GM12878 (cell line): ENCODE results near the gene POLA2. TPM values are rescaled to one million over a fixed set of nuclear protein-coding genes. Genes with fewer than 3 reads are reported as not detected.

ENCODE experiments used
- ATAC-seq: fragments of 200-7000 bp; cut with Tn5 transposase; 3 replicates; pipeline ENCODE4 v1.9.1; 2020; ENCODE audit warnings: mild to moderate bottlenecking, moderate library complexity
- BruUV-seq: library from RNA; stranded (reverse); fragments of 400-500 nt; replicated peaks from 2 replicates; lab custom pipeline; 2021; lab: Mats Ljungman, UMichigan
- CTCF ChIA-PET: fragments of 300-600 bp; sonication (Branson Sonifier 250); formaldehyde crosslinking; extraction: SDS; loops from one replicate; lab custom pipeline; 2021; ENCODE audit warnings: inconsistent platforms; lab: Yijun Ruan, JAX
- POLR2A ChIA-PET: fragments of 350-600 bp; formaldehyde crosslinking; extraction: SDS; loops from one replicate; lab custom pipeline; 2021; ENCODE audit warnings: inconsistent platforms; lab: Charles Lee
- RAD21 ChIA-PET: fragments of 300-600 bp; sonication (Branson Sonifier 250); formaldehyde crosslinking; loops from one replicate; lab custom pipeline; 2023; ENCODE audit warnings: antibody characterized with exemption; ENCODE audit not compliant: unreplicated experiment; lab: Charles Lee
- SMC1A ChIA-PET: fragments of 300-600 bp; sonication (Branson Sonifier 250); formaldehyde crosslinking; loops from one replicate; lab custom pipeline; 2023; ENCODE audit not compliant: unreplicated experiment, uncharacterized antibody; lab: Charles Lee
- DNase-seq: peaks from one replicate; pipeline ENCODE4 v3.0.0-alpha.2; 2011; ENCODE audit warnings: low read depth, low spot score
- FAIRE-seq: peaks from 3 replicates; lab custom pipeline; 2011; peaks lifted over from hg19 to GRCh38; lab: Jason Lieb, UNC
- H2AFZ ChIP-seq: 2 replicates; pipeline ENCODE4 v1.6.0; 2011; ENCODE audit warnings: low read depth, low read length, control low read depth; ENCODE audit not compliant: control insufficient read depth
- H3K27ac ChIP-seq: 2 replicates; pipeline ENCODE4 v1.5.1; 2011; ENCODE audit warnings: control low read depth; ENCODE audit not compliant: control insufficient read depth, insufficient read depth
- H3K27me3 ChIP-seq, 2 experiments: replicated peaks in 1 of 2; 2 replicates each; pipeline versions ENCODE4 v1.6.0 to v1.6.1; 2011; ENCODE audit warnings: low read length in 1 of 2; ENCODE audit not compliant: control insufficient read depth in 2 of 2, insufficient read depth in 2 of 2
- H3K36me3 ChIP-seq, 2 experiments: 2 replicates each; pipeline ENCODE4 v1.5.1; 2011; ENCODE audit warnings: low read length in 1 of 2; ENCODE audit not compliant: control insufficient read depth in 2 of 2, insufficient read depth in 2 of 2
- H3K4me1 ChIP-seq: 2 replicates; pipeline ENCODE4 v1.6.1; 2011; ENCODE audit warnings: mild to moderate bottlenecking, low read length, moderate library complexity, mixed read lengths; ENCODE audit not compliant: control insufficient read depth, insufficient read depth
- H3K4me2 ChIP-seq: 2 replicates; pipeline ENCODE4 v1.6.0; 2011; ENCODE audit warnings: control low read depth; ENCODE audit not compliant: control insufficient read depth, insufficient read depth
- H3K4me3 ChIP-seq: fragments of 200-600 bp; sonication (generic); 2 replicates; pipeline ENCODE4 v1.5.1; 2016
- H3K79me2 ChIP-seq: 2 replicates; pipeline ENCODE4 v1.6.0; 2011; ENCODE audit warnings: low read length; ENCODE audit not compliant: control insufficient read depth, insufficient read depth
- H3K9ac ChIP-seq: 2 replicates; pipeline ENCODE4 v1.8.0; 2011; ENCODE audit warnings: low read length, control low read depth, mixed read lengths; ENCODE audit not compliant: control insufficient read depth, insufficient read depth
- H3K9me3 ChIP-seq: replicated peaks from 3 replicates; pipeline ENCODE4 v1.5.1; 2011; ENCODE audit warnings: mild to moderate bottlenecking, low read length; ENCODE audit not compliant: control insufficient read depth, insufficient read depth
- H4K20me1 ChIP-seq: 2 replicates; pipeline ENCODE4 v1.6.0; 2011; ENCODE audit not compliant: control insufficient read depth, insufficient read depth
- EGR1 ChIP-seq, 2 experiments: IDR thresholded peaks; 1 replicate in 1 of 2; 2 replicates in 1 of 2; pipeline ENCODE4 v1.6.1; 2011 to 2012; ENCODE audit warnings: low read depth in 2 of 2, low read length in 2 of 2, borderline replicate concordance in 1 of 2, mild to moderate bottlenecking in 1 of 2, moderate library complexity in 1 of 2
- KAT2A ChIP-seq: conservative IDR thresholded peaks from 2 replicates; pipeline ENCODE4 v1.6.1; 2011; ENCODE audit warnings: low read depth, low read length; ENCODE audit not compliant: control insufficient read depth
- NKRF ChIP-seq: fragments of 450-650 bp; conservative IDR thresholded peaks from 2 replicates; pipeline ENCODE4 v1.6.1; 2017; ENCODE audit warnings: mild to moderate bottlenecking, moderate library complexity
- PKNOX1 ChIP-seq: fragments of 450-650 bp; IDR thresholded peaks from 2 replicates; pipeline ENCODE4 v1.6.1; 2016; ENCODE audit warnings: mild to moderate bottlenecking
- POLR2A ChIP-seq: IDR thresholded peaks from 2 replicates; pipeline ENCODE4 v1.6.1; 2011; ENCODE audit warnings: low read depth, mild to moderate bottlenecking, low read length
- SUPT20H ChIP-seq: IDR thresholded peaks from 2 replicates; pipeline ENCODE4 v1.6.1; 2011; ENCODE audit warnings: low read depth, mild to moderate bottlenecking, low read length, moderate library complexity, borderline replicate concordance; ENCODE audit not compliant: control insufficient read depth
- TCF3 ChIP-seq: IDR thresholded peaks from 2 replicates; pipeline ENCODE4 v1.6.1; 2012; ENCODE audit warnings: low read depth, mild to moderate bottlenecking, low read length, borderline replicate concordance; ENCODE audit not compliant: insufficient read depth
- ZBTB33 ChIP-seq: fragments of 450-650 bp; IDR thresholded peaks from 2 replicates; pipeline ENCODE4 v1.6.1; 2017; ENCODE audit warnings: mild to moderate bottlenecking
- ZNF24 ChIP-seq: fragments of 450-650 bp; IDR thresholded peaks from 2 replicates; pipeline ENCODE4 v1.6.1; 2017; ENCODE audit warnings: antibody characterized with exemption, mild to moderate bottlenecking
- WGBS: methylation state at CpG from one replicate; pipeline ENCODE4 v1.1.6; 2016; ENCODE audit warnings: low lambda C conversion rate; ENCODE audit not compliant: insufficient replicate concordance, insufficient coverage; ENCODE audit errors: missing lambda C conversion rate; 5-methylcytosine and 5-hydroxymethylcytosine counted together
- in situ Hi-C: fragments of 300-500 bp; cut with MboI; formaldehyde crosslinking; loops from 9 replicates; pipeline ENCODE4 v1.14.3; 2018; ENCODE audit warnings: mixed read lengths
- intact Hi-C: fragments of 100-400 bp; cut with micrococcal nuclease; formaldehyde crosslinking; loops from one replicate; pipeline ENCODE4 v1.14.2; 2022; ENCODE audit not compliant: unreplicated experiment
- polyA plus RNA-seq, 11 experiments: library from polyadenylated mRNA; depleted of rRNA in 4 of 11; unstranded in 6 of 11; stranded (reverse) in 5 of 11; fragments of >200 nt; fragmentation: Nextera tagmentation in 4 of 11; fragmentation: Illumina TruSeq in 1 of 11; extraction: Ambion mirVana in 4 of 11; extraction: Trizol in 1 of 11; gene quantifications; 1 replicate in 1 of 11; 2 replicates in 10 of 11; pipeline versions ENCODE4 v1.2.1 to v1.2.3, GENCODE V29; 2011 to 2016; ENCODE audit warnings: inconsistent platforms in 2 of 11, missing spikeins in 2 of 11, low read depth in 1 of 11
- total RNA-seq, 4 experiments: library from RNA; depleted of rRNA in 3 of 4; stranded (reverse); fragments of >200 nt in 3 of 4; fragmentation: Illumina TruSeq in 1 of 4; extraction: Trizol in 1 of 4; gene quantifications; 2 replicates each; pipeline versions ENCODE4 v1.2.1 to v1.2.3, GENCODE V29; 2013 to 2021

POLA2 gene
- total and polyA plus RNA-seq, 10 of the 15 experiments (the other 5 are each of a cell fraction or from before 2014, with no cell fraction given) = 4.2 to 121 (median 56.2) TPM

- H3K9ac ChIP-seq = no peak overlapping the region
- H4K20me1 ChIP-seq = no peaks in the 10 kb centered on the region
- DNase-seq (no peak), ATAC-seq (no peak), FAIRE-seq (no peak)
- intact Hi-C loops = no loop called here
- WGBS = 61% methylated on average over 16 of the region's 16 CpGs
- ChIA-PET CTCF (interaction anchor here (1.0 to 1.1 kb wide), 2 partner anchors 10 to 138 kb away, joined by 3 to 4 read pairs; no protein-coding TSS in a partner anchor), POLR2A (no interaction called here), RAD21 (interaction anchor here (0.7 to 0.9 kb wide), 2 partner anchors 11 to 14 kb away, joined by 3 to 4 read pairs; no protein-coding TSS in a partner anchor), SMC1A (interaction anchor here (0.6 kb wide), 1 partner anchor 1302 kb away, joined by 3 read pairs; no protein-coding TSS in a partner anchor)
- no peak overlapping the region for H3K27ac ChIP-seq
- no peaks in the 10 kb centered on the region for H3K9me3 ChIP-seq
- H3K4me1 ChIP-seq = peaks cover 7% of the 10 kb centered on the region
- H3K79me2 ChIP-seq = no peaks in the 10 kb centered on the region
- BruUV-seq = no TSS peak
- no peak overlapping the region for H3K4me3 ChIP-seq
- H2AFZ ChIP-seq = no peak overlapping the region
- H3K4me2 ChIP-seq = no peak overlapping the region
- H3K36me3 ChIP-seq = peaks cover 0 to 6% of the 10 kb centered on the region in 2 experiments; a peak in 2 of 4 replicates
- no peaks in the 10 kb centered on the region for H3K27me3 ChIP-seq
- TF ChIP-seq KAT2A (no peak), POLR2A (0 out of 2 replicates have a peak, but pooled peaks have one; percentile 26)
- in situ Hi-C loops = no loop called here
Observed at GRCh38 chr11:65214212-65214845, 47.4 kb upstream of the POLA2 start.

GRCh38 chr11:65215441-65216076, 46.2 kb upstream of the POLA2 start:
- DNase-seq (no peak), FAIRE-seq (no peak), ATAC-seq (no peak)
- no peak overlapping the region for H3K4me2 ChIP-seq
- H4K20me1 ChIP-seq = no peaks in the 10 kb centered on the region
- H3K79me2 ChIP-seq = no peaks in the 10 kb centered on the region
- ChIA-PET CTCF (interaction anchor here (1.0 kb wide), 1 partner anchor 11 kb away, joined by 3 read pairs; no protein-coding TSS in a partner anchor), RAD21 (interaction anchor here (0.9 kb wide), 1 partner anchor 10 kb away, joined by 4 read pairs; no protein-coding TSS in a partner anchor), SMC1A (no interaction called here), POLR2A (no interaction called here)
- no peak overlapping the region for H3K27ac ChIP-seq
- no TSS peak for BruUV-seq
- H3K4me3 ChIP-seq = no peak overlapping the region
- intact Hi-C loops = no loop called here
- no peak overlapping the region for H2AFZ ChIP-seq
- no peak overlapping the region for H3K9ac ChIP-seq
- peaks cover 7% of the 10 kb centered on the region for H3K4me1 ChIP-seq
- no peaks in the 10 kb centered on the region for H3K27me3 ChIP-seq
- peaks cover 0 to 4% of the 10 kb centered on the region in 2 experiments; a peak in 2 of 4 replicates for H3K36me3 ChIP-seq
- in situ Hi-C loops = no loop called here
- WGBS = 67% methylated on average over 24 of the region's 24 CpGs
- H3K9me3 ChIP-seq = no peaks in the 10 kb centered on the region
- TF ChIP-seq NKRF = no peak
- TF ChIP-seq EGR1 (IDR thresholded peaks at IDR 0.05; ENCODE audit: borderline replicate concordance in 1 of 2, low read depth in 2 of 2, low read length in 2 of 2) = peak; percentile 71 to 80
- peak; percentile 31; the same call in 1 of the 2 replicates for TF ChIP-seq ZNF24
- 0 out of 2 replicates have a peak, but pooled peaks have one; percentile 52 for TF ChIP-seq TCF3
- no peak for TF ChIP-seq SUPT20H
- peak; percentile 90 for TF ChIP-seq PKNOX1
- TF ChIP-seq ZBTB33 = peak; percentile 85; the same call in 1 of the 2 replicates
